Bronchial epithelial cell (primary cell): ENCODE results near the gene HSPBP1. TPM values are rescaled to one million over a fixed set of nuclear protein-coding genes. Genes with fewer than 3 reads are reported as not detected.

Experiments
- DNase-seq: peaks from one replicate; pipeline ENCODE4 v3.0.0-alpha.2; 2010; ENCODE audit warnings: low read depth
- FAIRE-seq: peaks from 2 replicates; lab custom pipeline; 2011; peaks lifted over from hg19 to GRCh38; lab: Jason Lieb, UNC
- H3K27me3 ChIP-seq: 2 replicates; pipeline ENCODE4 v1.5.1; 2011; ENCODE audit warnings: low read length; ENCODE audit not compliant: control insufficient read depth, insufficient read depth
- H3K36me3 ChIP-seq: 2 replicates; pipeline ENCODE4 v1.5.1; 2011; ENCODE audit warnings: low read length; ENCODE audit not compliant: control insufficient read depth, insufficient read depth
- H3K4me3 ChIP-seq: 2 replicates; pipeline ENCODE4 v1.5.1; 2011; ENCODE audit warnings: mild to moderate bottlenecking, low read depth, low read length, control low read depth
- total RNA-seq: library from RNA; depleted of rRNA; stranded (reverse); fragments of >200 nt; gene quantifications from 2 replicates; pipeline ENCODE4 v1.2.1, GENCODE V29; 2014
- TF ChIP-seq, protein P1 (sequence below): IDR thresholded peaks from 2 replicates; pipeline ENCODE4 v1.5.1; 2011; ENCODE audit warnings: mild to moderate bottlenecking, moderate library complexity, low read length, control low read depth, inconsistent platforms; ENCODE audit not compliant: insufficient read depth, severe bottlenecking

Gene HSPBP1
- total RNA-seq, 1 donor from 2014 or later, result 37.1 TPM

DNA sequence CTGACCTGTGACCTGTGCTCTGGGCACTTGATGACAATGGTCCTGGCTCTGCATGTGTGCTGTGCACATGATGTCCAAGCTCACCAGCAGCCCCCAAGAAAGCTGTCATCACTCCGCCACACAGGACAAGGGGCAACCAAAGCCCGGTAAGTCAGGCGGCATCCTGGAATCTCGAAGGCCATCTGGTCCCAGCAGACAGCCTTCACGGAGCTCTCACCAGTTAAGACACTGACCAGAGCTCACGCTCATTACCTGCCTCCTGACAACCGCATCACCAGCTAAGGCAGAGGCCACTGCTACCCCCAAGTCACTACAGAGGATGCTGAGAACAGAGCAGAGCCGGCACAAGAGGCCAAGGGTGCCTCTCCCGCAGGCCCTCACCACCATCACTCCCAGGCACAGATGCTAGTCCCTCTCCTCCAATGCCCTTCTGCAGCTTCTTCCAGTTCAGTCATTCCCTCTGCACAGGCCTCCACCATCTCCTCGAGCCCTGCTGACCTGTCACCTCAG, 31.7 kb downstream of the HSPBP1 start:
- H3K27me3 ChIP-seq, result no peaks in the 10 kb centered on the region
- DNase-seq (no peak), FAIRE-seq (no peak)
- peaks cover 27% of the 10 kb centered on the region for H3K36me3 ChIP-seq
- TF ChIP-seq, protein P1, sequence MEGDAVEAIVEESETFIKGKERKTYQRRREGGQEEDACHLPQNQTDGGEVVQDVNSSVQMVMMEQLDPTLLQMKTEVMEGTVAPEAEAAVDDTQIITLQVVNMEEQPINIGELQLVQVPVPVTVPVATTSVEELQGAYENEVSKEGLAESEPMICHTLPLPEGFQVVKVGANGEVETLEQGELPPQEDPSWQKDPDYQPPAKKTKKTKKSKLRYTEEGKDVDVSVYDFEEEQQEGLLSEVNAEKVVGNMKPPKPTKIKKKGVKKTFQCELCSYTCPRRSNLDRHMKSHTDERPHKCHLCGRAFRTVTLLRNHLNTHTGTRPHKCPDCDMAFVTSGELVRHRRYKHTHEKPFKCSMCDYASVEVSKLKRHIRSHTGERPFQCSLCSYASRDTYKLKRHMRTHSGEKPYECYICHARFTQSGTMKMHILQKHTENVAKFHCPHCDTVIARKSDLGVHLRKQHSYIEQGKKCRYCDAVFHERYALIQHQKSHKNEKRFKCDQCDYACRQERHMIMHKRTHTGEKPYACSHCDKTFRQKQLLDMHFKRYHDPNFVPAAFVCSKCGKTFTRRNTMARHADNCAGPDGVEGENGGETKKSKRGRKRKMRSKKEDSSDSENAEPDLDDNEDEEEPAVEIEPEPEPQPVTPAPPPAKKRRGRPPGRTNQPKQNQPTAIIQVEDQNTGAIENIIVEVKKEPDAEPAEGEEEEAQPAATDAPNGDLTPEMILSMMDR, result no peak
- no peak overlapping the region for H3K4me3 ChIP-seq

DNA sequence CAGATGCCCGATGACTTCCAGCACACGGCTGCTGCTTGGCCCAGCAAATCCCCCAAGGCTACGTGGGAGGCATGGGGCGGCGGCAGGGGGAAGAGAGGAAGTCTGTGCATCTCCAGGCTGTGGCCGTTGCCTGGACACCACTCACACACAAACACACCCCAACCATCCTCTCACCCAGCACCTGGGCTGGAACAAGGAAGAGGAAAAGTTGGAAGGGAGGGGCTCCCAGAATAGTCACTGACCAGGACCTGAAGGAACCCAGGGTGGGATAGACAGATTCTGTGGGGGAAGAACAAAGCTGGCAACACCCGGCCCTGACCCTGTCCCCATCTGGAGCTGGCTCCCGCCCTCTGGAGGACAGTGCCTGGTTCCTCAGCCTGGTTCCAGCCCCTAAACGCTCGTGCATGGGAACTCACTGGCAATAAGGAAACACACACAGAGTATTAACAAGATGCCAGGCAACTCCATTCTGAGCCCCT, 32.2 kb downstream of the HSPBP1 start:
- DNase-seq (peak; percentile 84), FAIRE-seq (no peak)
- TF ChIP-seq, protein P1, result no peak
- H3K4me3 ChIP-seq, result no peak overlapping the region
- H3K27me3 ChIP-seq, result no peaks in the 10 kb centered on the region
- peaks cover 27% of the 10 kb centered on the region for H3K36me3 ChIP-seq

DNA sequence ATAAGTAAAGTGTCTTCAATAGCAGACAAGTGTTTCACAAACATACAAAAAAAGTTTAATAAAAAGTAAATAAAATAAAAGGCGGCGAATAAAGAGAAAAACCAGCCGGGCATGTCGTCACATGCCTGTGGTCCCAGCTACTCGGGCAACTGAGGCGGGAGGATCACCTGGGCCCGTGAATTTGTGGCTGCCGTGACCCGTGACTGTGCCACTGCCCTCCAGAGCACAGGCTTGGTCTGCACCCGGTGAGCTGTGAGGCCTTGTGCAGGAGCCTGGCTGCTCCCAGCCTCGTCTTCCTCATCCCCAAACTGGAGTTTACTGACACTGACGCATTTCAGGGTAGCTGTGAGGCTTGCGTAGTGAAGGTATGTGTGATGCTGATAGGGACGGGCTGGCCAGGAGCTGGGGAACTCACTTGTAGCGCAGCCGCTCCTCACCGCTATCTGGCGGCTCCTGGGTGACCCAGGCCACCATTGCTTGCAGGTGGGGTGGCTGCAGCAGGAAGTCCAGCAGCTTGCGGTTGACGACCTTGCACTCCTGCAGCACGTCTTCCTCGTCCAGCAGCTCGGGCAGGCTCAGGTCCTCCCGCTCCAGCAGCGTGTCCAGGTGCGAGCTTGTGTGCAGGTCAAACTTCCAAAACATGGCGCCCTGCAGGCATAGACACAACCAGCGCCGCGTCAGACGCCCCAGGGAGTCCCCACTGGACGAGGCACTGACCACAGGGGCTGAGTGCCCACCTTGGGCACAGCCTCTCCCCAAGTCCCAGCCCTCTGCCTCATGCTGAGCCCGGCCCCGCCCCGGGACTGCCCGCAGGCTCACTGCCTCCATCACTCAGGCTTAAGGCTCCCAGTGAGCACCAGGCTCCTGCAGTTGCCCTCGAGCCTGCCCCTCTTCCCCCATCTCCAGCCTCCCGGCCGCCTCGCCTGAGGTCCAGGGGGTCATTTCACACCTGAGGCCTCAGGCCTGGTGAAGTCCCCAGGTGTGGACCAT, 33.2 kb downstream of the HSPBP1 start:
- H3K27me3 ChIP-seq, result no peaks in the 10 kb centered on the region
- peaks cover 33% of the 10 kb centered on the region for H3K36me3 ChIP-seq
- H3K4me3 ChIP-seq, result no peak overlapping the region
- TF ChIP-seq, protein P1, result no peak
- FAIRE-seq (no peak), DNase-seq (no peak)

DNA sequence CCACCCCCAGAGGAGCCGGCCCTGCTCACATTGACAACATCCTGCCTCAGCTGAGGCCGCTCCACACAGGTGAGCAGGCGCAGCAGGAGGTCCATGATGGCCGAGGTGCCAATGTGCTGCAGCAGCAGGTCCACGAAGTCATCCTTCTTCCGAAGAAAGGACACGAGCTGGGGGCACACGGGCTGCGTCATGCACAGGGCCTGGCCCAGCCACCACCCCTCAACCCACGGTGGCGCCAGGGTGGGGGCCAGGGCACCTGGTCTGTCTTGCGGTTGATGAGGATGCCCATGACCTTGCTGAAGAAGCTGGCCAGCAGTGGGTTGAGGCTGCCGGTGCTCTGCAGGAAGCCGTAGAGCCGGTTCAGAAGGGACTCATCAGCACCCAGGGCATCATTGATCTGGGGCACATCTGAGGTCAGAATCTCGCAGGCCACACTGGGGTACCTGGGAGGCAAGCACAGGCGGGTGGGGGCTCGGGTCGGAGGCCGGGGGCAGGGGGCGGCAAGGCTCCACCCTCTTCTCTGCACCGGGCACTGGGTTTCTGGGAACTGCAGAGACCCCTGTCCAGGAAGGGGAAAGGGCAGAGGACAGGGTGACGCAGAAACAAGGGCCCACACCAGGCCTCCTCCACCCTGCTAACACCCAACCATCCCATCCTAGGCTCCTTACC, 34.5 kb downstream of the HSPBP1 start:
- Histone ChIP-seq H3K27me3 (no peaks in the 10 kb centered on the region), H3K4me3 (no peak overlapping the region), H3K36me3 (peaks cover 44% of the 10 kb centered on the region)
- no peak for FAIRE-seq
- TF ChIP-seq, protein P1, result no peak
- DNase-seq, result no peak

DNA sequence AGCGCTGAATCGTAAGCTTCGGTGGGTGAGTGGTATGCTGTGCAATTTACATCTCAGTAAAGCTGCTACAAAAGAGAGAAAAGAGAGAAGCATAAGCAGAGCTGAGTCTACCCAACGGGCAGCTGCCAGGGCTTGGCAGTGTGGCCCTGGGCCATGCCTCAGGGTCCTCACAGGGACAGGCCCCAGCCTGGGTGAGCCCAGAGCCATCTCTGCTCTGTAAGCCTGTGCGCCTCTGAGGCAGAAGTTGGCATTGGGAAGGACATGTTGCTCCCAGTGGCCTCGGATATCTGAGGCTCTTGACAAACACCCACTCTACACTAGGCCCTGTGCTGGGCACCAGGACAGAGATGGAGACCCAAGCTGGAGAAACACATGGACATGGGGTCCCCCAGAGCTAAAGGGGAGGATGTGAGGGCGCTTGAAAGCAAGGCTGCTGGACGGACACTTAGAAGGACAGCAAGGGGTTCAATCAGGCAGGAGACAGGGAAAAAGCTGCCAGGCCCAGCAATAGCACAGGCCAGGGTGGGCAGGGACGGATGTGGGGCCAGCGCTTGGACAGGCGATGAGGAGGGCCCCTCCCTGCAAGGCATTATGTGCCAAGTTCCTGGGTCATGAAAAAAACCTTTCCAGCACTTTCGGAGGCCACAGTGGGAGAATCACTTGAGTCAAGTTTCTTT, 35.8 kb downstream of the HSPBP1 start:
- Histone ChIP-seq H3K27me3 (no peaks in the 10 kb centered on the region), H3K36me3 (peaks cover 53% of the 10 kb centered on the region), H3K4me3 (no peak overlapping the region)
- no peak for DNase-seq
- FAIRE-seq, result no peak
- TF ChIP-seq, protein P1, result no peak
